HepG2 (cell line): ENCODE results near the gene NDE1.

Experiments used
- FOXP4 ChIP-seq: sonication (generic); formaldehyde crosslinking; IDR thresholded peaks from 2 replicates; pipeline ENCODE4 v1.4.0; 2020; ENCODE audit warnings: missing genetic modification reagents
- IRF1 ChIP-seq: sonication (generic); formaldehyde crosslinking; IDR thresholded peaks from 2 replicates; pipeline ENCODE4 v1.4.0; 2020; ENCODE audit warnings: low read depth, mild to moderate bottlenecking, missing genetic modification reagents
- ZNF383 ChIP-seq: sonication (generic); formaldehyde crosslinking; IDR thresholded peaks from 2 replicates; pipeline ENCODE4 v1.4.0; 2020; ENCODE audit warnings: missing genetic modification reagents, mild to moderate bottlenecking, borderline replicate concordance
- ZNF878 ChIP-seq: sonication (generic); formaldehyde crosslinking; IDR thresholded peaks from 2 replicates; pipeline ENCODE4 v1.8.1; 2023; ENCODE audit warnings: mild to moderate bottlenecking, missing genetic modification reagents, moderate library complexity
- ZSCAN22 ChIP-seq: sonication (generic); formaldehyde crosslinking; IDR thresholded peaks from 2 replicates; pipeline ENCODE4 v1.4.0; 2020; ENCODE audit warnings: mild to moderate bottlenecking, missing genetic modification reagents

- TF ChIP-seq ZSCAN22 (CRISPR knock-in tag) = no peak
- TF ChIP-seq ZNF383 (CRISPR knock-in tag) = no peak
- no peak for TF ChIP-seq IRF1 (CRISPR knock-in tag)
- no peak for TF ChIP-seq ZNF878 (CRISPR knock-in tag)
- no peak for TF ChIP-seq FOXP4 (CRISPR knock-in tag)
Measured at GRCh38 chr16:15648135-15648730, 1.8 kb upstream of the NDE1 start.
